K562 (cell line): ENCODE data around the gene CXCL17. TPM values are rescaled to one million over a fixed set of nuclear protein-coding genes. Genes with fewer than 3 reads are reported as not detected.

Experiments used
- ATAC-seq: fragments of 200-7000 bp; cut with Tn5 transposase; 3 replicates; pipeline ENCODE4 v1.9.1; 2020; ENCODE audit warnings: moderate library complexity
- BruUV-seq: library from RNA; stranded (reverse); fragments of 400-500 nt; replicated peaks from 2 replicates; lab custom pipeline; 2021; lab: Mats Ljungman, UMichigan
- CTCF ChIA-PET: fragments of 300-600 bp; formaldehyde crosslinking; extraction: SDS; loops from one replicate; lab custom pipeline; 2021; ENCODE audit warnings: low intra/inter-chr PET ratio; lab: Yijun Ruan, JAX
- POLR2A ChIA-PET: fragments of 300-600, 350-650 bp; sonication (Branson Sonifier 250); formaldehyde crosslinking; extraction: SDS; loops from one replicate; lab custom pipeline; 2021; ENCODE audit warnings: antibody characterized with exemption, inconsistent platforms; lab: Yijun Ruan, JAX
- DNase-seq, 4 experiments: peaks; one replicate each; pipeline versions ENCODE4 v3.0.0 to v3.0.0-alpha.2; 2011 to 2018; ENCODE audit warnings: low spot score in 3 of 4, mixed read lengths in 3 of 4; ENCODE audit errors: extremely low read depth in 1 of 4
- FAIRE-seq: peaks from 2 replicates; lab custom pipeline; 2011; peaks lifted over from hg19 to GRCh38; lab: Jason Lieb, UNC
- H2AFZ ChIP-seq: 2 replicates; pipeline ENCODE4 v1.6.0; 2011; ENCODE audit warnings: low read depth, low read length, control low read depth, inconsistent platforms
- H3K27ac ChIP-seq: fragments of 200-600 bp; 3 replicates; pipeline ENCODE4 v1.8.0; 2011; ENCODE audit warnings: low read depth, mild to moderate bottlenecking, control low read depth, inconsistent platforms, low read length, moderate library complexity, mixed read lengths; ENCODE audit errors: extremely low read depth
- H3K27me3 ChIP-seq, 2 experiments: fragments of 300-600 bp in 1 of 2; 2 replicates in 1 of 2; 3 replicates in 1 of 2; pipeline versions ENCODE4 v1.6.0 to v1.8.0; 2011; ENCODE audit warnings: inconsistent platforms in 2 of 2, low read length in 2 of 2, mild to moderate bottlenecking in 1 of 2, mixed read lengths in 1 of 2, moderate library complexity in 1 of 2; ENCODE audit not compliant: control insufficient read depth in 2 of 2, insufficient read depth in 2 of 2
- H3K36me3 ChIP-seq: fragments of 300-600 bp; 3 replicates; pipeline ENCODE4 v1.8.0; 2011; ENCODE audit warnings: mild to moderate bottlenecking, low read length, inconsistent platforms; ENCODE audit not compliant: control insufficient read depth, insufficient read depth
- H3K4me1 ChIP-seq, 2 experiments: fragments of 200-600 bp in 1 of 2; replicated peaks in 1 of 2; 2 replicates in 1 of 2; 3 replicates in 1 of 2; pipeline versions ENCODE4 v1.5.1 to v1.8.0; 2011; ENCODE audit warnings: inconsistent platforms in 2 of 2, low read length in 2 of 2, mild to moderate bottlenecking in 1 of 2, mixed read lengths in 1 of 2, moderate library complexity in 1 of 2; ENCODE audit not compliant: control insufficient read depth in 2 of 2, insufficient read depth in 2 of 2
- H3K4me2 ChIP-seq: 2 replicates; pipeline ENCODE4 v1.6.1; 2011; ENCODE audit warnings: low read length, control low read depth, inconsistent platforms, mixed read lengths; ENCODE audit not compliant: insufficient read depth
- H3K4me3 ChIP-seq: fragments of 200-600 bp; sonication (generic), shearing (Covaris generic); 2 replicates; pipeline ENCODE4 v1.5.1; 2016; ENCODE audit warnings: control low read depth, inconsistent platforms
- H3K79me2 ChIP-seq: fragments of 200-600 bp; 3 replicates; pipeline ENCODE4 v1.8.0; 2011; ENCODE audit warnings: low read length, inconsistent platforms; ENCODE audit not compliant: control insufficient read depth, insufficient read depth
- H3K9ac ChIP-seq, 2 experiments: 2 replicates each; pipeline versions ENCODE4 v1.6.0 to v1.6.1; 2011; ENCODE audit warnings: low read depth in 2 of 2, low read length in 2 of 2, control low read depth in 1 of 2, inconsistent platforms in 1 of 2, mild to moderate bottlenecking in 1 of 2, mixed read lengths in 1 of 2; ENCODE audit not compliant: insufficient read depth in 1 of 2
- H3K9me1 ChIP-seq: one replicate; pipeline ENCODE4 v1.6.0; 2011; ENCODE audit warnings: inconsistent platforms, mild to moderate bottlenecking, low read length, moderate library complexity; ENCODE audit not compliant: control insufficient read depth, insufficient read depth
- H3K9me3 ChIP-seq: replicated peaks from 2 replicates; pipeline ENCODE4 v1.5.1; 2011; ENCODE audit warnings: low read depth, low read length, inconsistent platforms; ENCODE audit not compliant: control insufficient read depth, insufficient read depth
- H4K20me1 ChIP-seq: replicated peaks from 2 replicates; pipeline ENCODE4 v1.6.1; 2011; ENCODE audit warnings: low read length, inconsistent platforms, mixed read lengths; ENCODE audit not compliant: control insufficient read depth, insufficient read depth
- BCOR ChIP-seq: fragments of 450-650 bp; IDR thresholded peaks from 2 replicates; pipeline ENCODE4 v1.6.1; 2016
- BDP1 ChIP-seq: IDR thresholded peaks from 3 replicates; pipeline ENCODE4 v1.6.1; 2011; ENCODE audit not compliant: insufficient read length, insufficient read depth
- JUND ChIP-seq, 2 experiments: IDR thresholded peaks; 2 replicates in 1 of 2; 3 replicates in 1 of 2; pipeline ENCODE4 v1.6.1; 2011; ENCODE audit warnings: borderline replicate concordance in 2 of 2, low read depth in 2 of 2, low read length in 2 of 2, improper control_type of control experiment in 1 of 2, missing biosample characterization in 1 of 2, missing genetic modification characterization in 1 of 2, missing genetic modification reagents in 1 of 2
- KDM1A ChIP-seq, 2 experiments: fragments of 450-650 bp; IDR thresholded peaks; 2 replicates each; pipeline ENCODE4 v1.6.1; 2016; ENCODE audit warnings: mild to moderate bottlenecking in 2 of 2
- OTX1 ChIP-seq: fragments of 450-650 bp; formaldehyde crosslinking; IDR thresholded peaks from 2 replicates; pipeline ENCODE4 v1.4.0; 2022; ENCODE audit warnings: mild to moderate bottlenecking
- RFX7 ChIP-seq: fragments of 250-450 bp; sonication (Bioruptor Pico); IDR thresholded peaks from 2 replicates; pipeline ENCODE4 v1.5.1; 2021; ENCODE audit warnings: mild to moderate bottlenecking
- SREBF1 ChIP-seq: fragments of 150-350 bp; IDR thresholded peaks from 2 replicates; pipeline ENCODE4 v1.6.1; 2014; ENCODE audit warnings: antibody characterized with exemption, low read depth, low read length, borderline replicate concordance
- ZBTB2 ChIP-seq: fragments of 450-650 bp; IDR thresholded peaks from 2 replicates; pipeline ENCODE4 v1.6.1; 2016; ENCODE audit warnings: antibody characterized with exemption
- ZNF282 ChIP-seq: sonication (generic); formaldehyde crosslinking; IDR thresholded peaks from 2 replicates; pipeline ENCODE4 v1.8.1; 2023; ENCODE audit warnings: missing genetic modification reagents
- ZNF512 ChIP-seq: IDR thresholded peaks from 2 replicates; pipeline ENCODE4 v1.6.1; 2016; ENCODE audit warnings: missing genetic modification characterization, missing compliant biosample characterization
- WGBS: fragments of 100-300 bp; shearing (Covaris generic); methylation state at CpG from one replicate; pipeline ENCODE4 v1.1.6; 2016; ENCODE audit warnings: low coverage, mixed read lengths; ENCODE audit not compliant: insufficient coverage; ENCODE audit errors: missing lambda C conversion rate; 5-methylcytosine and 5-hydroxymethylcytosine counted together
- in situ Hi-C: fragments of 300-500 bp; cut with MboI; formaldehyde crosslinking; loops from 4 replicates; pipeline ENCODE4 v1.15.0; 2018; ENCODE audit warnings: inconsistent platforms, mixed read lengths
- intact Hi-C: fragments of 100-400 bp; cut with micrococcal nuclease; formaldehyde crosslinking; loops from 2 replicates; pipeline ENCODE4 v1.14.2; 2022
- polyA plus RNA-seq, 8 experiments: library from polyadenylated mRNA; depleted of rRNA in 4 of 8; stranded (reverse) in 5 of 8; unstranded in 3 of 8; fragments of >200 nt; fragmentation: Nextera tagmentation in 2 of 8; fragmentation: Illumina TruSeq in 1 of 8; extraction: Ambion mirVana in 2 of 8; extraction: Trizol in 1 of 8; gene quantifications; 2 replicates each; pipeline versions ENCODE4 v1.2.1 to v1.2.3, GENCODE V29; 2011 to 2014; ENCODE audit warnings: inconsistent platforms in 1 of 8, missing spikeins in 1 of 8
- total RNA-seq, 7 experiments: library from RNA; depleted of rRNA in 6 of 7; stranded (reverse); fragments of >200 nt in 6 of 7; fragmentation: Illumina TruSeq in 2 of 7; extraction: Trizol in 2 of 7; gene quantifications; 2 replicates each; pipeline versions ENCODE4 v1.2.1 to v1.2.3, GENCODE V29; 2011 to 2021; ENCODE audit warnings: low replicate concordance in 1 of 7
- TF ChIP-seq, protein P1 (sequence below): fragments of 450-650 bp; conservative IDR thresholded peaks from 2 replicates; pipeline ENCODE4 v1.6.1; 2016; ENCODE audit warnings: missing genetic modification characterization, low read depth, mild to moderate bottlenecking, missing compliant biosample characterization, moderate library complexity
- TF ChIP-seq, protein P2 (sequence below): sonication (generic); formaldehyde crosslinking; IDR thresholded peaks from 2 replicates; pipeline ENCODE4 v1.8.0; 2022; ENCODE audit warnings: mild to moderate bottlenecking, missing genetic modification reagents
- TF ChIP-seq, protein P3 (sequence below): fragments of 450-650 bp; IDR thresholded peaks from 2 replicates; pipeline ENCODE4 v1.6.1; 2018; ENCODE audit warnings: mild to moderate bottlenecking, low read depth; ENCODE audit not compliant: partially characterized antibody

Gene CXCL17
- total and polyA plus RNA-seq, 9 of the 15 experiments (the other 6 are each of a cell fraction or from before 2014, with no cell fraction given), result 0.10 to 0.15 TPM; not detected in 7

GRCh38 chr19:42397263-42398166 lies 45.2 kb downstream of the CXCL17 start:
- no peaks in the 10 kb centered on the region for H3K36me3 ChIP-seq
- ChIA-PET CTCF (interaction anchor here (0.9 kb wide), 1 partner anchor 289 kb away, joined by 3 read pairs; no protein-coding TSS in a partner anchor), POLR2A (interaction anchor here (0.6 to 2.6 kb wide), 15 partner anchors 10 to 286 kb away, joined by 3 to 13 read pairs (median 3); partner anchors contain the start of gene GSK3A)
- H3K9me3 ChIP-seq, result no peaks in the 10 kb centered on the region
- peaks cover 6% of the 10 kb centered on the region; the same call in 1 of the 3 replicates for H3K79me2 ChIP-seq
- no peak for ATAC-seq
- H2AFZ ChIP-seq, result peak overlapping the region; percentile 91
- peak overlapping the region; percentile 49 for H3K4me3 ChIP-seq
- in situ Hi-C loops, result no loop called here
- peak overlapping the region; percentile 98 for H3K4me2 ChIP-seq
- H4K20me1 ChIP-seq, result peaks cover 3% of the 10 kb centered on the region
- peaks cover 0 to 3% of the 10 kb centered on the region in 2 experiments; a peak in 3 of 5 replicates for H3K27me3 ChIP-seq
- FAIRE-seq, result no peak
- H3K4me1 ChIP-seq, result peaks cover 14 to 27% of the 10 kb centered on the region in 2 experiments
- peaks cover 5% of the 10 kb centered on the region for H3K9me1 ChIP-seq
- intact Hi-C loops, result no loop called here
- peak overlapping the region; percentile 68 for H3K27ac ChIP-seq
- DNase-seq, result peak in 2 of 4 experiments; percentile 24 to 25
- TSS peak; percentile 90 for BruUV-seq
- WGBS, result 21% methylated on average over 21 of the region's 25 CpGs
- peak overlapping the region; percentile 79 to 83 for H3K9ac ChIP-seq
- TF ChIP-seq RFX7 (CRISPR knock-in tag) (no peak), KDM1A (IDR thresholded peaks at IDR 0.05) (no peak), SREBF1 (no peak), OTX1 (no peak), ZNF512 (tag) (peak; percentile 60), ZBTB2 (no peak), BCOR (peak; percentile 61), ZNF282 (CRISPR knock-in tag) (no peak), JUND (IDR thresholded peaks at IDR 0.05; ENCODE audit: borderline replicate concordance, low read depth, low read length) (no peak), JUND (tag; IDR thresholded peaks at IDR 0.05; ENCODE audit: borderline replicate concordance, low read depth, low read length) (no peak; the same call in 2 of the 3 replicates), BDP1 (no peak)
- TF ChIP-seq, protein P1, sequence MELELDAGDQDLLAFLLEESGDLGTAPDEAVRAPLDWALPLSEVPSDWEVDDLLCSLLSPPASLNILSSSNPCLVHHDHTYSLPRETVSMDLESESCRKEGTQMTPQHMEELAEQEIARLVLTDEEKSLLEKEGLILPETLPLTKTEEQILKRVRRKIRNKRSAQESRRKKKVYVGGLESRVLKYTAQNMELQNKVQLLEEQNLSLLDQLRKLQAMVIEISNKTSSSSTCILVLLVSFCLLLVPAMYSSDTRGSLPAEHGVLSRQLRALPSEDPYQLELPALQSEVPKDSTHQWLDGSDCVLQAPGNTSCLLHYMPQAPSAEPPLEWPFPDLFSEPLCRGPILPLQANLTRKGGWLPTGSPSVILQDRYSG (tag), result no peak
- TF ChIP-seq, protein P2, sequence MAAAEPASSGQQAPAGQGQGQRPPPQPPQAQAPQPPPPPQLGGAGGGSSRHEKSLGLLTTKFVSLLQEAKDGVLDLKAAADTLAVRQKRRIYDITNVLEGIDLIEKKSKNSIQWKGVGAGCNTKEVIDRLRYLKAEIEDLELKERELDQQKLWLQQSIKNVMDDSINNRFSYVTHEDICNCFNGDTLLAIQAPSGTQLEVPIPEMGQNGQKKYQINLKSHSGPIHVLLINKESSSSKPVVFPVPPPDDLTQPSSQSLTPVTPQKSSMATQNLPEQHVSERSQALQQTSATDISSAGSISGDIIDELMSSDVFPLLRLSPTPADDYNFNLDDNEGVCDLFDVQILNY (CRISPR knock-in tag), result no peak
- TF ChIP-seq, protein P3, sequence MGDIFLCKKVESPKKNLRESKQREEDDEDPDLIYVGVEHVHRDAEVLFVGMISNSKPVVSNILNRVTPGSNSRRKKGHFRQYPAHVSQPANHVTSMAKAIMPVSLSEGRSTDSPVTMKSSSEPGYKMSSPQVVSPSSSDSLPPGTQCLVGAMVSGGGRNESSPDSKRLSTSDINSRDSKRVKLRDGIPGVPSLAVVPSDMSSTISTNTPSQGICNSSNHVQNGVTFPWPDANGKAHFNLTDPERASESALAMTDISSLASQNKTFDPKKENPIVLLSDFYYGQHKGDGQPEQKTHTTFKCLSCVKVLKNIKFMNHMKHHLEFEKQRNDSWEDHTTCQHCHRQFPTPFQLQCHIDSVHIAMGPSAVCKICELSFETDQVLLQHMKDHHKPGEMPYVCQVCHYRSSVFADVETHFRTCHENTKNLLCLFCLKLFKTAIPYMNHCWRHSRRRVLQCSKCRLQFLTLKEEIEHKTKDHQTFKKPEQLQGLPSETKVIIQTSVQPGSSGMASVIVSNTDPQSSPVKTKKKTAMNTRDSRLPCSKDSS, result no peak
